Activated CD4-positive, alpha-beta T cell treated with anti-CD3 and anti-CD28 coated beads, Interleukin-2, amount 50 U/mL, for 1 hour (primary cell): ENCODE measurements around the gene ACTG1.
A peak's percentile ranks its signal among the peaks of the same experiment; 100 is the strongest.
"Not testable (repeated sequence)": the region's sequence is repeated elsewhere in the genome, so short reads cannot be mapped to it uniquely, and the experiment has no call there.

Experiments used
- DNase-seq: peaks from one replicate; pipeline ENCODE4 v3.0.0-alpha.2; 2020

ACTG1 gene

GRCh38 chr17:81531998-81532404 lies 19.4 kb upstream of the ACTG1 start:
- not testable (repeated sequence) for DNase-seq

DNA sequence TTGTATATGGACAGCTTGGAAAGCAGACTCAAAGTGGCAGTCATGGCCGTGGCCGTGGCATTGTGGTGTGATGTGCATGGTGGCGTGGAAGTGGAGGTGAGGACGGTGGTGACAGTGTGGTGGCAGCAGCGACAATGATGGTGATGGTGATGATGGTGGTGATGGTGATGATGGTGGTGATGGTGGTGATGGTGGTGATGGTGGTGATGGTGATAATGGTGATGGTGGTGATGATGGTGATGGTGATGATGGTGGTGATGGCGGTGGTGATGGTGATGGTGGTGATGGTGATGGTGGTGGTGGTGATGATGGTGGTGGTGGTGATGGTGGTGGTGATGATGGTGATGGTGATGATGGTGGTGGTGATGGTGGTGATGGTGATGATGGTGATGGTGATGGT lies 18.4 kb upstream of the ACTG1 start:
- DNase-seq: not testable (repeated sequence)

GRCh38 chr17:81529437-81529803 lies 16.8 kb upstream of the ACTG1 start:
- DNase-seq: no peak

GRCh38 chr17:81528651-81529436 lies 16.2 kb upstream of the ACTG1 start:
- DNase-seq: no peak

DNA sequence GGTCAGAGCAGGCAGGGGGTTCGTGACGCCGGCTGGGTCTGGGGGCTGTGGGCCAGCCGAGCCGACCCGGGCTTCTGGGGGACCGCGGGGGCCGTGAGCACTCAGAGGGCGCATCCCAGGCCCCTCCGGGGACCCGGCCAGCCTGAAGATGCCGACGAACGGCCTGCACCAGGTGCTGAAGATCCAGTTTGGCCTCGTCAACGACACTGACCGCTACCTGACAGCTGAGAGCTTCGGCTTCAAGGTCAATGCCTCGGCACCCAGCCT lies 15.7 kb upstream of the ACTG1 start:
- DNase-seq: no peak

GRCh38 chr17:81527591-81528383 lies 15.2 kb upstream of the ACTG1 start, which contains the start of gene FSCN2:
FSCN2 (plus strand) TSS chr17:81528377; CDS start chr17:81528532, 155 bp downstream.
- DNase-seq: no peak

GRCh38 chr17:81526662-81527571 lies 14.3 kb upstream of the ACTG1 start:
- no peak for DNase-seq

GRCh38 chr17:81524865-81525159 lies 12.2 kb upstream of the ACTG1 start:
- DNase-seq: no peak

DNA sequence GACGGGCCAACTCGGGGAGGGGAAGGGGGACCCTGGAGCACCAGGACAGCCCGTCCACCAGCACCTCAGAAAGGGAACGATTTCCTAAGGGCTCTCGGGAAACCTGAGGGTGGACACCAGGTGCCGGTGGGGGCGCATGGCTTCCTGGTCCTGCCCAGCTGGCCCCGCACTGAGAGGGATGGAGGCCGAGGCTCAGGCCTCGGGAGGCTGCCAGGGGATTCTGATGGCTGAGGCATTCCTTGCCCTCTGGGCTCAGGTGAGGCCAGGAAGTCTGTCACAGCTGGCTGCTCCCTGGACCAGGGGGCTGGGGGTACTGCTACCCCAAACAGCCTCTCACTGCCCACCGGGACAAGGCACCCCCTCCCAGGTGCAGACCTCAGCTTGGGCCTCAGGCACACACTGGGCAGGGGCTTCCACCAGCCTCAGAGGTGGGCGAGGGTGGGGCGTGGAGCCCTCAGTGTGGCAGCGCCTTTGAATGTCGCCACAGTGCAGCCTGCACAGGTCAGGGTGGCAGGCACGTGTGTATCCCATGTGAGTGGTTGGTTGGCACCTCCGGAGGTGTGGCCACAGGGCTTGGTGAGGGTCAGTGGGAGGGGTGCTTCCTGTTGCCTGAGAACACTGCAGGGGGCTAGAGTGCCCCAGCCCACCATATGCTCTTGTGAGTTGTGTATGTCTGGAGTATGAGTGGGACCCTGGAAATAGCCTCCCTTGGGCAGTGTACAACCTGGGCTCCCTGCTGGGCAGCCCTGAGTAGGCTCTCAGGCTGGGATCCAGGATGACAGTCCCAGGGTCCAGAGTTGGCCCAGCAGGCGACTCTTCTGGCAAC lies 11.7 kb upstream of the ACTG1 start:
- no peak for DNase-seq

DNA sequence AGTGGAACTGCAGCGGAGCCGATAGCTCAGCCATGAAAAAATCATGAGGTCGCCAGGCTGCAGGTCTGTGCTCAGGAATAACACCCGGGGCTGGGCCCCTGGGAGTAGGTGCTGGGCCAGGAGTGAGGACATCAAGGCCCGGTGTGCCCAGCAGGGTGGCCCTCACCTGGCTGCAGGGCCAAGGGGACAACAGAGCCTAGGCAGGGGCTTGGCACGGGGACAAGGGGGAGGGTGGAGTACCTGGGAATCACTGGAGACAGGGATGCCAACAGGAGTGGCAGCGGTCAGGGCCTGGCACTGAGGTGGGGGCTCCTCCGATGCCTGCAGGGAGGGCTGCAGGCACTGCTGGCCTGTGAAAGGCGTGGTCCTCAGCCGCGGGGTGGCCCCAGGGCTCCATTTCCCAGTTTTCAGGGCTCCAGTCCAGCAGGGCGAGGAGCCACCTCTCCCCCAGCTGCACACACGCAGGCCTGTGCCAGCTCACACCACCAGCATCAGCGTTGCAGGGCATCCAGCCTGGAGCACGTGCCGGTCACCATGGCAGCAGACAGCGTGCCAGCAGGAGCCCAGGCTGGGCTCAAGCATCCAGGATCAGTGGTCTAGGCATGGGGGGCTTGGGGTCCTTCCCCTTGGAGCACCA lies 10.9 kb upstream of the ACTG1 start:
- no peak for DNase-seq

- no peak for DNase-seq
Observed at GRCh38 chr17:81522491-81523401, 10.1 kb upstream of the ACTG1 start.

- no peak for DNase-seq
Observed at GRCh38 chr17:81520021-81520901, 7.7 kb upstream of the ACTG1 start.

- DNase-seq: peak; percentile 75
Observed at GRCh38 chr17:81519284-81520020, 6.9 kb upstream of the ACTG1 start.

DNA sequence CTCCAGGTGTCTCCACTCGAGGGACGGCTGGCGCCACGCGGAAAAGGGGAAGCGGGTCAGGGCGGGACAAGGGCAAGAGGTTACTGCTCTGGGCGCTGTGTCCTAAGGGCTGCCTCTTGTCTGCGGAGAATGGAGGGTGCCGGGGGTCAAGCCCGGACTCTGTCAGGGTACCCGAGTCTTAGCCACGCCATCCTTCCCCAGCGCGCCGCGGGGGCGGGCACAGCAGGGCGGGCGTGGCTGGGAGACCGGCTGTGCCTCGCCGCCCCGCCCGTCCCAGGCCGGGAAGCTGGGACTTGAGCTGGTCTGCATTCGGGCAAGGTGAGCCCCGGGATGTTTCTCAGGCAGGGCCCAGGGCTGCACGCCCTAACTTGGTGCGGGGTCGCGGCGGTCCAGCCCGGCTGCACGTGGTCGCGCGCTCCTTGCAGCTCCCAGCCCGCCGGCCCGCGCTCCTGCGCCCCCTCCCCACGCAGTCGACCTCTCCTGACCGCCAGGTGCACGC lies 6.2 kb upstream of the ACTG1 start:
- DNase-seq: no peak

GRCh38 chr17:81518113-81518784 lies 5.7 kb upstream of the ACTG1 start:
- no peak for DNase-seq

DNA sequence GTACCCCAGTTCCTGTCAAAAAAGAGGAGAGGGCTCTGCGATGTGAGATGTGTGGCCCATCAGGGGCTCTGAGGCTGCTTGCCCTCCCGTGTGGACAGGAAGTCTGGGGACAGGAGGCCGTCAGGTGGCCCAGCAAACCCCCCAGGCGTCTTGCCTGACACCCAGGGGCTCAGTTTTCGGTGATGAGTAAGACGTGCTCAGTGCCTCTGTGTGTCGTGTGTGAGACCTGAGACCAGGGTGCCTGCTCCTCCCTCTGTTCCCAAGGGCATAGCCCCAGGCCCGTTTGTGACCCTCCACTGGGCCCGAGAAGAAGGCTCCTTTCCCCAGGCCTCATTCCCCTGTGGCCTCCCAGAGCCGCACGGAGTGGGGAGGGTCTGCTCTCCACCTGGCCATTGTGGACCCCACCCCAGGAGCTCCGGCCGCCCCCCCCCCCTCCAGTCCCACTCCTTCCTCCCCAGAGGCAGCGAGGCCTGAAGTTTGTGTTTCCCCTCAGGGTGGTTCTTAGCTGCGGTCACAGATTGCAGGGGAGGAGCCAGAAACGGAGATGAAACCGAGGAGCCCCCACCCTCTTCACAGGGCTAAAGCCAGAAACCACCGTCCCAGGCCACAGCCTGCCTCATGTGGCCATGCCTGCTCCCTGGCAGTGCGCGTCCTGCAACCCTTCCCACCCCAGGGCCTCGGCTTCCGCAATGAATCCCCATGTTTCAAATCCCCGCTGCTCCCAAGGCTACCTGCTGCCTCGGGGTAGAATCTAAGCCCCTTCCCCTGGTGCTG lies 4.9 kb upstream of the ACTG1 start:
- DNase-seq: no peak

DNA sequence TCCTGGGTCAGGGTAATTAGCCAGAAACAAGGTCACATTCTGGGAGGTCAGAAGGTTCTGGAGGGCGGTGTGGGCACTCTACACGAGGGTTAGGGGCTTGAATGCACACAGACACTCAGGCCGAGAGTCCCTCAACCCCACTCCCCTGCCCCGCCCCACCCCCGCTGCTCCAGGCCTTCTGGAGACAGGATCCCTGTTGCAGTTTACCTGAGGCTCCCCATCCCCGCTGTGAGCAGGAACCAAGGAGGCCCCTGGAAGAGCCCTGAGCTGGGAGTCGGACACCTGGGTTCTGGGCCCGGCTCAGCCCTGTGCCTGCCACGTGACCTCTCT lies 4.4 kb upstream of the ACTG1 start:
- no peak for DNase-seq

DNA sequence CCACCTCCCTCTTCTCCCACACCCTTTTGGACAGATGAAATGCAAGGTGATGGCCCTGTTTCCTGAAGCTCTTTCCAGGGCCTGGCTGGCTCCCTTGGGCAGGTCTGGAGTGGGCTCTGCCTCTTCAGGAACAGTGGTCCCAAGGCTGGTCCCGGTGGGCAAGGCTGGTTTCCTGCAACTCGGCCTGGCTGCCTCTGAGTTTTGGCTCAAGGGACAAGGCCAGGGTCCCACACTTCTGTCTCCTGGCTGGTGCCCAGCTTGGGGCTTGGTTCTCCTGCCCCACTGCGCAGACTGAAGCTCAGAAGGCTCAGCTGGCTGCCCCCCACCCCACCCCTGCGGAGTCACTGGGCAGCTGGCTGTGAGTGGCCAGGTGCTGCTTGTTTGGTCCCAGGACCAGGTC lies 3.8 kb upstream of the ACTG1 start:
- DNase-seq: no peak
